ENCODE results near the gene CERS2.

Gene CERS2

DNA sequence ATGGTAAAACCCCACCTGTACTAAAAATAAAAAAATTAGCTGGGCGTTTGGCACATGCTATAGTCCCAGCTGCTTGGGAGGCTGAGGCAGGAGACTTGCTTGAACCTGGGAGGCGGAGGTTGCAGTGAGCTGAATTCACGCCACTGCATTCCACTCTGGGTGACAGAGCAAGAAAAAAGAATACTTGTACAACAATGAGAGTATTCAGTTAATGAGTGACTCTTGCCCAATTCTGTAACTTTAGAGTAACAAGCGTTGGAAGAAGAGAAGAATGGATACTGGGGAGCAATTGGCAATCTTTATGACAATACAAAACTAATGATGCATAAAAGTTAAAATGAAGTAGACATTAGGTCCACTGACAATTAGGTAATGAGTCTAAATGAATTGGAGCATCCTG lies 18.0 kb upstream of the CERS2 start:
- Mint-ChIP-seq H3K27ac (no peak overlapping the region), H3K4me3 (no peak overlapping the region)

DNA sequence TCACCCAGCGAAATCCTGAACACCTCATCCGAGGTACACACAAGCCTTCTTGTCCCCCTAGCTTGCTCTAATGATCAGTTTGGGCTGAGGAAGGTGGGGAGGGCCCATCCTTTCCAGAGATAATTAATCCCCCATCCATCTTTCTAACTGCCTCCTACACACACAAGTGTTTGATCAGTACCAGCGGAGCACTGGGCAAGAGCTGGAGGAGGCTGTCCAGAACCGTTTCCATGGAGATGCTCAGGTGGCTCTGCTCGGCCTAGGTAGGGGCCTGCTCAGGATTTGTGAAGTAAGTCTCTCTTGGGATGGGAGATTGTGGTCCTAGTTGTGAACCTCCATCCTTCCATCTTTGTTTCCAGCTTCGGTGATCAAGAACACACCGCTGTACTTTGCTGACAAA lies 13.3 kb upstream of the CERS2 start:
- H3K9me3 Mint-ChIP-seq: no peaks in the 10 kb centered on the region
- H3K27me3 Mint-ChIP-seq: peaks cover 29% of the 10 kb centered on the region
- no peaks in the 10 kb centered on the region for H3K36me3 Mint-ChIP-seq
- CTCF ChIA-PET: interaction anchor here (0.6 to 1.7 kb wide), 2 partner anchors 9 to 11 kb away, joined by 3 to 5 read pairs; no protein-coding TSS in a partner anchor
- H3K27ac Mint-ChIP-seq: no peak overlapping the region
- no peak overlapping the region for H3K4me3 Mint-ChIP-seq
- no peak for DNase-seq
- peaks cover 5% of the 10 kb centered on the region for H3K4me1 Mint-ChIP-seq

More for the DNA sequence above, 18.0 kb upstream of the CERS2 start:
- Mint-ChIP-seq H3K27me3 (peaks cover 5% of the 10 kb centered on the region), H3K36me3 (peaks cover 12% of the 10 kb centered on the region), H3K9me3 (no peaks in the 10 kb centered on the region), H3K4me1 (peaks cover 11% of the 10 kb centered on the region)
- DNase-seq: no peak
- CTCF ChIA-PET: interaction anchor here (0.7 kb wide), 1 partner anchor 459 kb away, joined by 3 read pairs; no protein-coding TSS in a partner anchor

DNA sequence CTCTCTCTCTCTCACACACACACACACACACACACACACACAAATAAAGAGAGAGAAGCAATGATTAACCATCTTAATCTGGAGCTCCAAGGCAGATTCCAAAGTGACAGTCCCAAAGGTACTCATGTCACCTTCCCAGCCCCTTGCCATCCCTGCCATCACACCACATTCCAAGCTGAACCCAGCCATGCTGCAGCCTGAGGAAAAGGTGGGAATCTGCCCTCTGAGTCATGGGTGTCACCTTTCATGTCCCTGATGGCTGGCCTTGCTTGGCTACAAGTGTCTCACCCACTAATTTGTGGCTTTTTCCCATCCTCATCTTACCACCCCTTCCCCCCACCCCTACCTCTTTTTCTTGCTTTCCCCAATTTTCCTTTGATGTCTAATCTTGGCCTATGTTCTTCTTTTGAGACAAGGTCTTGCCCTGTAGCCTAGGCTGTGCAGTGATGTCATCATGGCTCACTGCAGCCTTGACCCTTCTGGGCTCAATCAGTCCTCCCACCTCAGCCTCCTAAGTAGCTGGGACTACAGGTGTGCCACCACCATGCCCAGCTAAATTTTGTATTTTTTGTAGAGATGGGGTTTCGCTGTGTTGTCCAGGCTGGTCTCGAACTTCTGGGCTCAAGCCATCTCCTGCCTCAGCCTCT lies 10.7 kb upstream of the CERS2 start:
- DNase-seq: no peak
- no peak overlapping the region for H3K4me3 Mint-ChIP-seq
- no peak overlapping the region for H3K27ac Mint-ChIP-seq
- H3K4me1 Mint-ChIP-seq: peaks cover 7% of the 10 kb centered on the region
- no peaks in the 10 kb centered on the region for H3K9me3 Mint-ChIP-seq
- CTCF ChIA-PET: interaction anchor here (1.0 to 7.6 kb wide), 2 partner anchors 11 to 12 kb away, joined by 3 to 89 read pairs; no protein-coding TSS in a partner anchor
- peaks cover 39% of the 10 kb centered on the region for H3K27me3 Mint-ChIP-seq
- H3K36me3 Mint-ChIP-seq: no peaks in the 10 kb centered on the region

DNA sequence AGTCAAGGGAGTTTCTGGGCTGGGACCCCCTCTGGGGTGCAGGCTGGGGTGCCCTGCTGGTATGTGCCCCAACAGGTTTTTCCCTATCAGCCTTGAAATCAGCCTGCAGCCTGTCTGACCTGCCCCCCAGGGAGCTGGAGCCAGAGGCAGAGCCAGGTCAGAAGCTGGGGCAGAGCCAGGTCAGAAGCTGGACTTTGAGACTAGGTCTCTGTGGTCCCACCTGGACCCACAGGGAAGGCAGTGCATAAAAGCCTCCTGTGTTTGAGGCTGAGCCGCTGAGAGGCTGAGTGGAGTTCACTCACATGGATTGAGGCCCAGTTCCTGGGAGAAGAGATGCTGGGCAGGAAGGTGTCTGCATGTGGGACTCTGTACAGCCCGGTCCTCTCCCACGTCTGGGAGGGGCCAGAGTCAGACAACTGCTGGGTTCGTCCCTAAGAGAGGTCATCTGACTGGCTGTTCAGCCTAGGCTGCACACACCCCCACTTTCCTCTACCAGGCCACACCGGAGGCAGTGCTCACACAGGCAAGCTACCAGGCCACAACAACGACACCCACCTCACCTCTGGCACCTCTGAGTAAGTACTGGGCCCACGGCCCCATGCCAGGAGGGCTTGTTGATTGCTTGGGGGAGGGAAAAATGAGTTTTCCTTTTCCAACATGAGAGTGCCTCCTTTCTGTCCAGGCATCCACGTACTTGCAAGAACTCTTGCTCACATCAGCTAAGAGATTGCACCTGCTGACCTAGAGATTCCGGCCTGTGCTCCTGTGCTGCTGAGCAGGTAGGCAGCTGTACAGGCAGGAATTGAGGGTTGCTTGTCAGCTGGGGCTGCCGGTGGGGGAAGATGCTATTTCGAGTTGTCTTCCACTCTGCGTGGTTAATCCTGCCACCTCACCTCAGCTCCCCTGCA lies 7.4 kb upstream of the CERS2 start, which contains the start of gene ANXA9:
Gene ANXA9 (plus strand): TSS at position 488 of the 908 bp plus-strand sequence. CDS start 814 bp downstream, outside the sequence.
- Mint-ChIP-seq H3K9me3 (no peaks in the 10 kb centered on the region), H3K27ac (no peak within 1 kb of the TSS), H3K27me3 (peaks cover 38% of the 10 kb centered on the region), H3K4me3 (no peak within 1 kb of the TSS), H3K36me3 (no peaks in the 10 kb centered on the region), H3K4me1 (peaks cover 26% of the 10 kb centered on the region)
- CTCF ChIA-PET: interaction anchor here (0.6 to 7.6 kb wide), 7 partner anchors 15 to 394 kb away, joined by 3 to 89 read pairs (median 4); partner anchors contain the start of gene MINDY1
- no peak for DNase-seq

DNA sequence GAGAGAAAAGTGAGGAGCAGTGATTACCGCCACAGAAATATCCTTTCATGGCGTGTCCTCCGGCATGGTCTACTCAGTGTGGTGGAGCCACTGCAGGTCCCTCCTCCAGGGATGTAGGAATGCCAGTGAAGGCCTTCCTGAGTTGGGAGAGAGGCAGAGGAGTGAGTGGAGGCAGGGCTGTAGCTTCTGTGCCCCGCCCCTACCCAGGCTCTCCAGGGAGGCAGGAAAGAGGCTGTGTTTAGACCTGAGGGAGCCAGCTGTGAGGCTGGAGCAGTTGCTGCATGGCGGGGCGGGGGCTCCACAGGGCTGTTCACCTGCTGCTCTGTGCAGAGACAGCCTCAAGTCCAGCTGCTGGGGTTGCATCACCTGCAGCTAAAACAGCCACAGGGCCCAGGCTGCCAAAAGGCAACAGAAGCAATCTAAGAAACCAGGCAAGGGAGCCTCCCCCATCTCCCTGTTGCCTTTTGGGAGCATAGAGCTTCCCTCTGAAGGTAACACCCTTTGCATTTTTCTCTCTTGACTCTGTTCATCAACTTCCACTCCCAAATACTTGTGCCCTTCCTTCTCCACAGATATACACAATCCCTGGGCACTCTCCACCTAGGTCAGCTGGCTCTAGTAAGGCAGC lies 6.7 kb upstream of the CERS2 start:
- CTCF ChIA-PET: interaction anchor here (0.9 to 7.6 kb wide), 9 partner anchors 15 to 433 kb away, joined by 3 to 89 read pairs (median 4); partner anchors contain the start of gene MINDY1
- no peak for DNase-seq
- H3K4me3 Mint-ChIP-seq: no peak overlapping the region
- H3K27ac Mint-ChIP-seq: no peak overlapping the region
- H3K36me3 Mint-ChIP-seq: no peaks in the 10 kb centered on the region
- no peaks in the 10 kb centered on the region for H3K9me3 Mint-ChIP-seq
- H3K27me3 Mint-ChIP-seq: peaks cover 39% of the 10 kb centered on the region
- H3K4me1 Mint-ChIP-seq: peaks cover 34% of the 10 kb centered on the region

DNA sequence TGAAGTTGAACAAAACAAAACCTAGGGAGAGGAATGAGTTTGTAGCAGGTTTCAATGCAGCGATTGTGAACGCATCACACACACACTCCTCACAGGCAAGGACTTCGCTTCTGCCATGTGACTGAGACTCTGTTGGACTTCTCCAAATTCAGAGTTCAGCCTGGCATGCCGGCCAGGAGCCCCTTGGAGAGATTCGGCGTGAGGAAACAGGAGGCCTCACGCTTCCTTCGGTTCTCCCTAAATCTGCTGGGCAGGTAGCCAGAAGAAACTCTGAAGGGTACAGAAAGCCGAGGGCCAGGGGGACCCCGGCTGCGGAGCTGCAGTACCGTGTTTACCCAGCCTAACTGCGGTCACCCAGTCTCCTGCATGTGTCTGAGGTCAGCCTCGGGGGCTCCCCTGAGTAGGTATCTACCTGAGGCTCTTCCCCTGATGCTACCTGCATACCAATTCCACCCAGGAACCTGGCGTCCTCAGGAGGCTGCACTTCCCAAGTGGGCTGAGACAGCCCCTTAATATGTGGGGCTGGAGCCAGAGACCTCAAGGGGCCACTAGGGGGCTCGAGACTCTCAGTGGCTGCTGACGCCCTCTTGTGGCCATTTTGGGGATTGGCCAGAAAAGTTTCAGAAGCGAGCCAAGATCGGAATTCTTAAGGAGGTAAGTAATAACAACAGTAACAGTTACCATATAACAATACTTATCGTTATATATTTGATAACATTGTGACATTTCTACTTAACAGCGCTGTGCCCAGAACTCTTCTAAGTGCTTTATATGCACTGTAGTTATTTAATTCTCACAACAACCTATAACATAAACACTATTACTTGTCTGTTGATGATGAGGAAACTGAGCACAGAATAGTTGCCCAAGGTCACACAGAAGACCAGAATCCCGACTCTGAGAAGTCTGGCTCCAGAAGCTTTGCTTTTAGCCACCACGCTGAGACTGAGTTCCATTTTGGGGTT lies 4.7 kb upstream of the CERS2 start:
- Mint-ChIP-seq H3K27me3 (peaks cover 27% of the 10 kb centered on the region), H3K4me1 (peaks cover 44% of the 10 kb centered on the region), H3K36me3 (no peaks in the 10 kb centered on the region), H3K9me3 (no peaks in the 10 kb centered on the region), H3K4me3 (peak overlapping the region; percentile 38), H3K27ac (peak overlapping the region; percentile 37)
- DNase-seq: peak; percentile 94
- CTCF ChIA-PET: interaction anchor here (0.7 to 7.6 kb wide), 15 partner anchors 9 to 725 kb away, joined by 3 to 89 read pairs (median 5); partner anchors contain the start of genes C1orf56 and MINDY1

DNA sequence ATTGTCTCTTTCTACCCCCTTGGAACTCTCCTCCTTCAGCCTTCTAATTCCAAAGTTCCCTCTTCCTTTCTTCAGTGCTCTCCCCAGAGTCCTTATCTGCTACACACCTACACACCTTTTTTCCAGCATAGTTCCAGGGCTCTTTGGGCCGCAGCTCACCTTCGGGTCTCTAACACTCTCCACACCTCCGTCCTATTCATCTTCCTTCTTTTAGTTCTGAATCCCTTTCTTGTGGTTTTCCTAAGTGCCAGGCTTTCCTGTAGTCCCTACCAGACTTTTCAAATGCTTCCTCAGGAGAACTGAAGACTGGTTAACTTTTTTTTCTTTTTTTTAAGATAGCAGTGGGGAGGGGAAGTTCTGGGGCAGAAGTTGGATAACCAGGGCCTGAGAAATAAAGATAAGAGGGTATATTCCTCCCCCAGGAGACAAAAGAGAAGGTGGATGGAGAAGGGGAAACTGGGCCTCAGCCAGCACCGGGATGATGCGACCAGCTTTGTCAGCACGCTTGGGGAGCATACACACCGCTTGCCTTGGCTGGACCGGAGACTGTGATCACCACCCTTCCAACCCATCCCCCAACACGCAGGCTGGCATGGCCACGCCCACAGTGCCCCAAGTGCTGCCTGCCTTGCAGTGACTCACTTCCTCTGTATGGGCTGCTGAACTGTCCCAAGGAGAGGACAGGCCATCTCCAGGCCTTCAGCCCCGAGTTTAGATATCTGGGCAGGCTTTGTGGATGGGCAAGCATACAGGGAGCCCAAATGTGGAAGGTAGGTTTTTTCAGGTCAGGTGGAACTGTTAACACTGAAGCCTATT lies 2.5 kb upstream of the CERS2 start:
- H3K9me3 Mint-ChIP-seq: no peaks in the 10 kb centered on the region
- H3K27me3 Mint-ChIP-seq: peaks cover 17% of the 10 kb centered on the region
- DNase-seq: peak; percentile 73
- H3K4me3 Mint-ChIP-seq: peak overlapping the region; percentile 22
- H3K4me1 Mint-ChIP-seq: peaks cover 60% of the 10 kb centered on the region
- H3K27ac Mint-ChIP-seq: peak overlapping the region; percentile 64
- CTCF ChIA-PET: interaction anchor here (0.7 to 2.6 kb wide), 6 partner anchors 11 to 416 kb away, joined by 3 to 9 read pairs (median 6); no protein-coding TSS in a partner anchor
- H3K36me3 Mint-ChIP-seq: peaks cover 11% of the 10 kb centered on the region

DNA sequence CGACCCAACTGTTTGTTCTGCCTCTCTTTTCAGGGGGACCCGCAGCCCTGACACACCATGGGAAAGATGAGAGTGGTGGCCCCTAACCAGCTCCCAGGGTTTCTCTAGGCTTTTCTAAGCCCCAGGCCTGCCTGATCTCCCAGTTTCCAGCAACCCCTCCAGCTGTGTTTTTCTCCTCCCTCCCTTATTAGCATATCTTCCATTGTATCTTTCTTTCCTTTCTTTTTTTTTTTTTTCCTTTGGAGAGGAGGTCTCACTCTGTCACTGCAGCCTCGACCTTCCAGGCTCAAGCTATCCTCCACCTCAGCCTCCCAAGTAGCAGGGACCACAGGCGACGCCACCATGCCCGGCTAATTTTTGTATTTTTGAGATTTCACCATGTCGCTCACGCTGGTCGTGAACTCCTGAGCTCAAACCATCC lies 1.8 kb upstream of the CERS2 start:
- peak overlapping the region; percentile 69 for H3K4me3 Mint-ChIP-seq
- H3K36me3 Mint-ChIP-seq: peaks cover 12% of the 10 kb centered on the region
- peaks cover 13% of the 10 kb centered on the region for H3K27me3 Mint-ChIP-seq
- H3K9me3 Mint-ChIP-seq: no peaks in the 10 kb centered on the region
- CTCF ChIA-PET: interaction anchor here (0.7 to 1.7 kb wide), 3 partner anchors 11 to 416 kb away, joined by 3 to 8 read pairs (median 3); no protein-coding TSS in a partner anchor
- no peak for DNase-seq
- peaks cover 64% of the 10 kb centered on the region for H3K4me1 Mint-ChIP-seq
- peak overlapping the region; percentile 47 for H3K27ac Mint-ChIP-seq

DNA sequence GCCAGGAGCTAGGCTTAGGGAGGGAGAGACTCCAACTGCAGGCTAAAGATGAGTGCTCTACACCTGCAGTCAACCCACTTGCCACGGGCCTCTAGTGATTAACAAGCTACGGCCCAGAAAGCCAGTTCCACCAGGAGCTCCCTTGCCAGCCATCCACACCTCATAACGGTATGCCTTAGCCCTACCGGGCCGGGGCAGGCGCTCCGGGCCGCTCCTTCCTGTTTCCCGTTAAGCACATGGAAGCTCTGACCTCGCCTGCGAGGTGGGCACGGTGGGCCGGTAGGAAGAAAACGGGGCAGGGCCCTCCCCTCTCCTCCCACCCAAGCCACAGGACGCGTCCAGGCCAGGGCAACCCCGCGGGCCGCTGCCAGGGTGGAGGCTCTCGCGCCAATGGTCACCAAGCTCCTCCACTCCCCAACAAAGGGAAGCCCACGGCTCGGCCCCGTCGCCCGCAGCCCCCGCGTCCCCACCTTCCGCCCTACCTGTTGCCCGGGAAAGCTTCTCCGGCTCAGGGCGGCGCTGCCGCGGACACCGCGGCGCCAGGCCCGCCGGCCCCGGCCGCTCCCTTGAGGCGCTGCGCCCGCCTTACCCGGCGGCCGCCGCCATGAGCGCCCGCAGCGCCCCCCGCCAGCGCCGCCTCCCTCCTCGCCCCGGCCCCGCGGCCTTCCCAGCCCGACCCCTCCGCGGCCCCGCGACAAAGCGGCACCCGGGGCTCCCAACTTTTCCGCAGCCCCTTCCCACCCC lies 627 bp downstream of the CERS2 start:
- H3K27me3 Mint-ChIP-seq: peaks cover 9% of the 10 kb centered on the region
- H3K9me3 Mint-ChIP-seq: no peaks in the 10 kb centered on the region
- peaks cover 69% of the 10 kb centered on the region for H3K4me1 Mint-ChIP-seq

DNA sequence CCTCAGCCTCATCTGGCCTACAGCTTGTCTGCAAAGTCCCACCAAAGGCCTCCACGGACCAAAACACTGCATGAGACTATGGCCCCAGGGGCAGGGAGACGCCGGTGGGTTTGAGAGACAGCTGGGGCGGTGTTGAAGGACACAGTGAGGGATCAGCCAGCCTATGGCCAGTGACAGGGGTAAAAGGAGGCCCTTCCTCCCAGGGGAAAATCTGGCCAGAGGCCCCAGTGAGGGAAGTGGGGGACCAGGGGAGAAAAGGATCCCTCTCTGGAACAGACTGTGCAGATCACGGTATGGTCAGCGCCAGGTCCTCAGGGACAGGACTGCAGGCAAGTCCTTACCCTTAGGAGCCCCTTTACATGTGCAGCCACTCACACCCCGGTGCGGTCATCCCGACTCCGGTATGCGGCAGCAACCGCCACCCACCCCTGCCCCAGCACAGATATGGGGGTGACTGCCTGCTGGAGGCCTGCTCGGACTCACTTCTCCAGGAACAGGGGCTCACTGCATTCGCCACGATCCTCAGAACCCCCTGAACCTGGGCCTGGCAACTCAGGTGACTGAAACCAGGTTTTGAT lies 1.3 kb downstream of the CERS2 start:
- peaks cover 65% of the 10 kb centered on the region for H3K4me1 Mint-ChIP-seq
- no peak for DNase-seq
- CTCF ChIA-PET: interaction anchor here (0.7 to 1.5 kb wide), 6 partner anchors 11 to 344 kb away, joined by 3 to 6 read pairs (median 3); partner anchors contain the start of genes ENSA and TNFAIP8L2
- H3K9me3 Mint-ChIP-seq: no peaks in the 10 kb centered on the region
- peaks cover 9% of the 10 kb centered on the region for H3K27me3 Mint-ChIP-seq
- peak overlapping the region; percentile 86 for H3K27ac Mint-ChIP-seq
- peaks cover 22% of the 10 kb centered on the region for H3K36me3 Mint-ChIP-seq
- H3K4me3 Mint-ChIP-seq: peak overlapping the region; percentile 90

More for the DNA sequence above, 627 bp downstream of the CERS2 start:
- Mint-ChIP-seq H3K27ac (peak overlapping the region; percentile 86), H3K4me3 (peak overlapping the region; percentile 90), H3K36me3 (peaks cover 16% of the 10 kb centered on the region)
- peak; percentile 61 for DNase-seq
- CTCF ChIA-PET: interaction anchor here (0.7 to 1.5 kb wide), 6 partner anchors 11 to 345 kb away, joined by 3 to 6 read pairs (median 3); partner anchors contain the start of genes ENSA and TNFAIP8L2

DNA sequence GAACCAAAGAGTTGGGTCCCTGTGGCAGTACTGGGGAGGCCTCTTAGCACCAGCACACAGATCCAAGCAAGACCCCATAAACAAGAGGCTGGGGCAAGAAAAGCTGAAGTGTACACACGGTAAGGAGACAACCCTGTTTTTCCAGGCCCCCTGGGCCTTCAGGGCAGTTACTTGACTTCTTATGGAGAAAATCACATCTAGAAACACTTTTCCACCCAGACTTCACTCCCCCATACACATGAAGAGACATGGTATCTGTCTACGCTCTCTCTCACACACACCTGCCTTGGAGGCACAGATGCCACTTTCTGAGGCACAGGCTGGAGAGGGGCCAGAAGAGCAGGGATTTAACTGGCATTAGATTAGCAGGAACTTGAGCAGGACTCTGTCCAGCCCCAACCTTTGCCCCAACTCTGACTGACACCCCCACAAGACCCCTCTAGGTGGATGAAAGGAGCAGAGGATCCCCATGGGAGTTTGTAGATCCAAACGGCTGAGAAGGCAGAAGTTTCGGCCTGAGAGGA lies 2.2 kb downstream of the CERS2 start:
- no peaks in the 10 kb centered on the region for H3K9me3 Mint-ChIP-seq
- peak overlapping the region; percentile 86 for H3K27ac Mint-ChIP-seq
- DNase-seq: no peak
- peaks cover 9% of the 10 kb centered on the region for H3K27me3 Mint-ChIP-seq
- H3K36me3 Mint-ChIP-seq: peaks cover 31% of the 10 kb centered on the region
- H3K4me3 Mint-ChIP-seq: peak overlapping the region; percentile 90
- peaks cover 60% of the 10 kb centered on the region for H3K4me1 Mint-ChIP-seq
- CTCF ChIA-PET: interaction anchor here (1.5 kb wide), 1 partner anchor 184 kb away, joined by 3 read pairs; the partner anchor contains the start of gene TNFAIP8L2
